KOPT-K1 (cell line): ENCODE results near the gene COL2A1.

ENCODE experiments used
- H3K27ac ChIP-seq: fragments of 200-600 bp; sonication (generic); 2 replicates; pipeline ENCODE4 v1.5.1; 2016; ENCODE audit warnings: antibody characterized with exemption, mild to moderate bottlenecking, low read depth, low read length; ENCODE audit not compliant: poor library complexity, severe bottlenecking
- H3K36me3 ChIP-seq: fragments of 200-600 bp; sonication (generic); 2 replicates; pipeline ENCODE4 v1.5.1; 2017; ENCODE audit warnings: antibody characterized with exemption, mild to moderate bottlenecking, low read length, moderate library complexity; ENCODE audit not compliant: insufficient read depth
- H3K9me3 ChIP-seq: fragments of 200-600 bp; sonication (generic); 2 replicates; pipeline ENCODE4 v1.5.1; 2017; ENCODE audit warnings: antibody characterized with exemption, low read length, mild to moderate bottlenecking; ENCODE audit not compliant: insufficient read depth, poor library complexity, severe bottlenecking

COL2A1 gene

DNA sequence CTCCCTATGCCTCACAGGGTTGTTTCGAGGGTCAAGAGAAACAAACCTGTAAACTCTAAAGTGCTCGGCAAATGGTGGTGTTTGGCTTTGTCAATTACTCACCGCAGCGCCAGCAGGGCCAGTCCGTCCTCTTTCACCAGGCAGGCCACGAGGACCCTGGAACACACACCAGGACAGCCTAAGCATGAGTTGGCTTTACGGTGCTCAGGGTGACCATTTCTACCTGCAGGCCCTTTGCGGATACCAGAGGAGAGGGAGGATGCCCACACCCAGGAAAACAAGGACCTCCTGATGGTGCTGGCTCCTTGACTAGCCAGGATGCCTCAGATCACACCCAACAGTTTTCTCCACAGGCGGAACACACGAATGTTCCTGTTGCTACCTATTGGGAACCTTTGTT, 11.5 kb downstream of the COL2A1 start:
- no peak overlapping the region for H3K27ac ChIP-seq
- H3K9me3 ChIP-seq = no peaks in the 10 kb centered on the region

DNA sequence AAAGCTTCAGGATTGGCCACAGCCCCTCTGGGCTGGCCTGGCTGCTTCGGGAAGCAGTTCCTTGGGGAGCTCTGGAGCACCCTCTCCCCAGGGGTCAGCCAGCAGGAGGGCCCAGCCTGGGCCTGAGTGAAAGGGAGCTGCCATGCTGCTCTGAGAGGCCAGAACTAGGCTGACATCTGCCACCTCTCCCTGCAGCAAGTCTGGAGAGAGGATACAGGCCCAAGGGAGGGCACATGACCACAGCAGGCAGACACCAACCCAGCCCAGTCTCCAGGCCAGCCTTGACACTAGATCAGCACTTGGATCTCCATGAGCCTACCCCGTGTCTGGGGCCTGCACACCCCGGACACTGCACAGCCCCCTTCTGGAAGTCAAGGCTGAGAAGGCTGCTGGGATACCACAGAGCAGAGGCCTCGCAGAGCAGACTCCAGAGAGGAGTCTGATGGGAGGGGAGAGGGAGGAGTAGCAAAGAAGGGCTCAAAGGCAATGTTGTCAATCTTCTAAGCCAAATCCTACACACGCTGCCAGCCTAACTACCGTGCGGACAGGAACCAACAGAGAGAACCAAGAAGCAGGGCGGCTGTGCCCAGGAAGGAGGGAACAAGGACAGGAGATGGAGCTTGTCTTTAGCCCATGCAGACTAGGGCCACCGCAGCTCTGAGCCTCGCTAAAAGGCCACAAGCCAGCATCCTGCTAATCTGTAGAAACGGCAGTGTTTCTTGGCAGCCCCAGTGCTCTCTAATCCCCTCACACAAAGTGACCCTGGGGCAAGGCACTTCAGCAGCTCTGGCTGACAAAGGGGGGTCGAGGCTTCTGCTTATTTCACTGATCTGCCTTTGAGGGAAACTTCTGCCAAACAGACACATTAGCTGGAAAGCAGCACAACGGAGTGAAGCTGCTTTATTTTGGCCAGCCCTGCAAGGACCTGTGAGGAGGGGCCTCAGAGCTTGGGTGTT, 12.9 kb downstream of the COL2A1 start:
- H3K36me3 ChIP-seq = no peaks in the 10 kb centered on the region
- H3K27ac ChIP-seq = no peak overlapping the region
- H3K9me3 ChIP-seq = no peaks in the 10 kb centered on the region

More for the DNA sequence above, 11.5 kb downstream of the COL2A1 start:
- H3K36me3 ChIP-seq = no peaks in the 10 kb centered on the region

DNA sequence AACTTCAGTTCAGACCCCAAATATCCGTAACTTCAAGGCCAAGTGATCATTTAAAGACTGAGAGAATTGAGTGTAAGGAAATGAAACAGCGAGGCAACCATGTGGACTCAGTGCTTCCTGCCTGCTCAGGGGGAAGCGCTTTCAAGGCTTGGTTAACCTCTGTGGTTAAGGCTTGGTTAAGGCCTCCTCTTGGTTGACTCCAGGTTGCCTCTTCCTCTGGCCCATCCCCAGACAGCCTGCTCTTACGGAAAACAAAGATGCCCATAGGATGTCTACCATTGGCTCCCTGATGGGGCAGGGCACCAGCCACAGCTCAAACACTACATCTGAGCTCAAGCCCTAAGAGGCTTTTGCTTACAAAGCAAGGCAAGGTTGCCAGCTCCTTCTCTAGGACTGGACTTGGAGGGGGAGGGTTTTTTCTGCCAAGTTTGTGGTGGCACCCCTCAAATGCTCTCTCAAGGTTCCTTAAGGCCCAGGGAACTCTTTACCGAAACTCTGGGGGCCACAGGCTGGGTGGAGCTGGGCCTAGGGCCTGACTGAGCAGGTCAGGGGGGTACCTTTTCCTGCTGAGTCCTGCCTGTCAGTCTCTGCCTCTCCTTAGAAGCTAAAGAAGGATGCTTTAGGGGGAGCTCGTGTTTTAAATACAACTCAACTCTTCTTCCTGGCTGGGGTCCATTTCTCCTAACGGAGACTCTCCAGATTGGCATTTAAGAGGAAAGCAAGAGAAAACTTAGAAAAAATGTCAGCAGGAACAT, 13.7 kb downstream of the COL2A1 start:
- Histone ChIP-seq H3K27ac (no peak overlapping the region), H3K9me3 (no peaks in the 10 kb centered on the region), H3K36me3 (no peaks in the 10 kb centered on the region)

DNA sequence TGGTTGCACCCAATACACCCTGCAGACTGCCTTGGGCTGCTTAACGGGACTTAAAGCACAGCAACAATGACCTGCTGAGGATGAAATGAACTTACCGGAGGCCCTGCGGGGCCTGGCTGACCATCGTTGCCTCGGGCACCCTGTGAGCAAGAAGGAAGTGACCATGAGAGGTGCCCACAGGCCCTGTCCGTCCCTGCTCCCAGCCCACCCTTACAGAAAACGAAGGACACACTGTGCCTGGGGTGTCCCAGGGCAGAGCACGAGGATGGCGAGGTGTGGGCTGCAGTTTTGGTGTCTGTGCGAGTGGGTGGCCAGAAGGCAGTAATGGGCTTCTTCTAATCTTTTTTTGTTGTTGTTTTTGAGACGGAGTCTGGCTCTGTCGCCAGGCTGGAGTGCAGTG, 14.6 kb downstream of the COL2A1 start:
- no peaks in the 10 kb centered on the region for H3K9me3 ChIP-seq
- H3K27ac ChIP-seq = no peak overlapping the region
- H3K36me3 ChIP-seq = no peaks in the 10 kb centered on the region

DNA sequence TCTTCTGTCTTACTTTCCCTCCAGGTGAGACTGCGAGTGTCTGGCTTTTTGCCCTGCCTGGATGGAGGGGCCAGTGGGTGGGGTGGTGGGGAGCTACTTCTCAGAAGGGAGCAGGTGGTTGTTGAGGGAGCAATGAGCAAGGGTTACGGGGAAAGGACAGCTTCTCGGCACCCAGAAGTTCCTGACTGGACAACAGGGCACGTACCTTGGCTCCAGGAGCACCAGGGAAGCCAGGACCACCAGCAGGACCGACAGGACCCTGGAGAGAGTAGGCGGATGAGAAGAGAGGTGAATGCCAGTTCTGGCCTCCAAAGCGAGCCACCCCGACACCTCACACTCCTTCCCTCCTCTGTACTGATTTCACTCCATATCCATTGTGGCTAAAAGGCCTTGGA, 15.3 kb downstream of the COL2A1 start:
- H3K27ac ChIP-seq = no peak overlapping the region
- H3K36me3 ChIP-seq = no peaks in the 10 kb centered on the region

DNA sequence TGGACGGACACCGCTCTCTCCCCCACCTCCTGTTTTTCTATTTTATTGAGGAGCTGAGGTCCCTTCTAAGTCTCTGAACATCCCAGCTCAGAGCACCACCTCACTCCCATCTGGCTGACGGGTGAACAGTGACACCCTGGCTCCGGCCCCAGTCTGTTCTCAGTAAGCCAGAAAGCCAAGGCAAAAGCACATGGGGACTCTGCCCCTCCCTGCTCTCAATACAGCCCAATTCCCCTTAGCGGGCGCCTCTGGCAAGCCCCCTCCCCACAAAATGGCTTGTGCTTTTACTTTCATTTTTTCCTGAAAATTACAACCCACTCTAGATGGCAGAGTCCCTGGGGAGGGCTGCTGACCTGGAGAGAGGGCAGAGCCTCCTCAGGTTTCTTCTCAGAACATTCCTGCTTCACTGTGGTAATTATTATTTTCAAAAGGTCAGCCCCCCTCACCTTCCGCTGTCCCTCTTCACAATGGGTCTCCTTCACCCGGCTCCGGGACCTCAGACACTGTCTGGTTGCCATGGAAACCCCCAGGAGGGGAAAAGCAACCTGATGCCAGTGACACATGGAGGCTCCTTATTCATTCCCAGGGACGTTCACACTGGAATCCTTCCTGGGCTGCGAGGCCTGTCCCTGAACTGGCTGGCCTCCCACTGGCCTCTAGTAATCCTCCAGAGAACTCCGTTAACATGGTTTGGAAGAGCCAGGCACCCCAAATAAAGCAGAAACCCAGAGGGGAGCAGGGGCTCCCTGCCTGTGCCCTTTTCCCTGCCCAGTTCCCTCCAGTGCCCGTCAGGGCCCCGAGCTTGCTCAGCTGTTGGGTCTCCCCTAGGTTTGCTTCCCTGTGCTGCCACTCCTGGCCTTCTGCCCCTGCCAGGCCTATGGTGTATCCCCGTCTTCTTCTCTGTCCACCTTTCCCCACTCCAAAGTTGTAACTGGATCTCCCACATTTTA, 15.9 kb downstream of the COL2A1 start:
- Histone ChIP-seq H3K27ac (no peak overlapping the region), H3K9me3 (no peaks in the 10 kb centered on the region), H3K36me3 (no peaks in the 10 kb centered on the region)

More for the DNA sequence above, 15.3 kb downstream of the COL2A1 start:
- H3K9me3 ChIP-seq = no peaks in the 10 kb centered on the region

DNA sequence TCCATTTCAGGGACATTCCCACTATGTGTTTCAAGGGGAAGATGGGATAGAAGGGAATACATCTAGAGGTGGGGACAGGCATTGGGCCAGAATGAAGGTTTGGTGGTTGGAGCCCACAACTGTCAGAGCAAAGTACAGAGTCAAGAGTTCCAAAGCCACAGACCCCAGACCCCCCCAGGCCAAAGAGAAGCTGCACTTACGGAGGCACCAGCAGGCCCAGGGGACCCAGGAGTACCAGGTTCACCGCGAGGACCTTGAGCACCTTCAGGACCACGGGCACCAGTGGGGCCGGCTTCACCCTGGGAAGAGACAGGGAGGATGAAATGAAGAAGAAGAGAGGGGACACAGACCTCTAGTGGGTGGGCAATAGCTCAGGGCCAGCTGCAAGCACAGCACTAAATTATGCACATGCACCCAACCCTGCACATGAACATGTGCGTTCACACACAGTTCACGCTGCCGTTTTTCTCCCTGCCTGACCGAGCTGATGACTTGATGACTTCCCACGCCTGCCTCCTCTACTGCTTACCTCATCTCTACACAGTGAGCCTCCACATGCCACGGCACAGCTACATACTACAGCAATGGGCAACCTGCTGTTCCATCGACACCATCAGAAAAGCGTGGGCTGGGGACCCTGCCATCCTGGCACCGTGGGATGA, 16.7 kb downstream of the COL2A1 start:
- Histone ChIP-seq H3K36me3 (no peaks in the 10 kb centered on the region), H3K27ac (no peak overlapping the region)

DNA sequence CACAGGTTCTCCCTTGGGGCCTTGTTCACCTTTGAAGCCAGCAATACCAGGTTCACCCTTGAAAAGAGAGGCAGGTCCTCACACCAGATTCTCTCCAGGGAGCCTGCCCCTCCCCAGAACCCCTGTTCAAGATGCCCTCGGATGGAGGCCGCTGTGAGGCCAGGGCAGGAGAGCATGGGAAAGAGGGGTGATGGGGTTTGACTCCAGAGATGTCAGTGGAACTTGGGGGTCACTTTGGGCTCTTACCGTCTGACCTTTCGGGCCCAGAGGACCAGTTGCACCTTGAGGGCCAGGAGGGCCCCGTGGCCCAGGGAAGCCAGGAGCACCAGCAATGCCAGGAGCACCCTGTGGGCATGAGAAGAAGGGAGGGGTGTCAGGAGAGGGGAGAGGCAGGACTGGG, 17.4 kb downstream of the COL2A1 start:
- Histone ChIP-seq H3K36me3 (no peaks in the 10 kb centered on the region), H3K9me3 (no peaks in the 10 kb centered on the region), H3K27ac (no peak overlapping the region)

More for the DNA sequence above, 16.7 kb downstream of the COL2A1 start:
- H3K9me3 ChIP-seq = no peaks in the 10 kb centered on the region

DNA sequence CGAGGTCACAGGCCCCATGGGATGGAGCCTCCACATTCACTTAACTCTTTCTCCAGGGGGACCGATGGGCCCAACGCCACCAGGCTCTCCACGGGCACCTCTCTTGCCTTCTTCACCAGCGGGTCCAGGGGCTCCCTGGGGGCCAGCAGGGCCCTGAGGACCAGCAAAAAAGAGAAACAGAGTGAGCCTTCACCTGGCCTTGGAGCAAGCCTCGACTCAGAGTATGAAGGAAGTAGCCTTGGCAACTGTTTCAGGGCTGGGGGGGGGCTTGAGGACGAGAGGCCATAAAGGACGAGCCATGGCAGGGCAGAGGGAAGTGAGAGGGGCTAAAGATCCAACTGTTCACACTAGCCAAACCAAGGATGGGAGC, 18.0 kb downstream of the COL2A1 start:
- Histone ChIP-seq H3K9me3 (no peaks in the 10 kb centered on the region), H3K36me3 (no peaks in the 10 kb centered on the region), H3K27ac (no peak overlapping the region)

DNA sequence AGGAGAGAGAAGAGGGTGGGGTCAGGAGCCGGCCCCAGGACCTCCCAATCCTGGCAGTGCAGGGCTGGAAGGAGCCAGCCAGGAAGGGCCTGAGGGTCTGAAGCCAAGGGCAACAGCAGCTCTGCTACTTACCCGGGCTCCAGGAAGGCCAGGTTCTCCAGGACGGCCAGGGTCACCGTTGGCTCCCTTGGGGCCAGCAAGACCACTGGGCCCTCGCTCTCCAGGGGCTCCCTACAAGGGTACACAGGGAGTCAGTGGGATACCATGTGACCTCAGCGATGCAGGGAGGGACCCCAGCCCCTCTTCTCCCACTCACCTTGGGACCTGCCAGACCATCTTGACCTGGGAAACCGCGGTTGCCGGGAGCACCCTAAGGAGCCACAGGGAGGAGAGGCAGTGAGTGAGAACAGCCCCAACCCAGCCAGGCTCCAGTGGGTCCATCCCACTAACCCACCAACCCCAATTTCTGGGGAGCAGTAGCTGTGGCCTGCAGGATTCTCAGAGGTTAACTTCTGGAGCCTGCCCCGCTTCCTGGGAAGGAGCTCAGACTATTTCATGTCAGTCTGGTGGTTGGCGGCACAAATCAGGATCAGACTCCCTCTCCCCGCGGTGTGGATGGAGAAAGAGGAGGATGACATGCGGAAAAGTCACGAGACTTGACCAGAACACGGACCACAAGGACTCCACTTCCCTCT, 18.5 kb downstream of the COL2A1 start:
- no peaks in the 10 kb centered on the region for H3K9me3 ChIP-seq
- no peaks in the 10 kb centered on the region for H3K36me3 ChIP-seq
- H3K27ac ChIP-seq = no peak overlapping the region

DNA sequence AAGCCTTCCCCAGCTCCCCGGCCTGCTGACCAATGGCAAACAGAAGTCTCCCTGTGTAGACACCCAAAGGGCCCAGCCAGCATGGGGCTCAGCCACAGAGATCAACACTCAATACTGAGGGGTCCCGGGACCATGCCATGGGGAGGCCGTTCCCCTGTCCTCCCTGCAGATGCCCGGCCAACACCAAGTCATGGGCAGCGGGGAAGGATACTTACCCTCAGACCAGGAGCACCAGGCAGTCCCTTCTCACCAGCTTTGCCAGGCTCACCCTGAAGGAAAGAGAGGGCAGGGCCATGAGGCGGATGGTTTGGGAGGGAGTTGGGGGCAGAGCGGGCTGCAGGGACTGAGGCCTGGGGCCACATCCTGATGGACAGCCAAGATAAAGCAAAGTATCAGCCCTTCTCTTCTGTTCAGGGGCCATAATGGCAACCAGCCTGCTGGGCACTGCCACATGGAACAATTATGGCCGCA, 19.9 kb downstream of the COL2A1 start:
- Histone ChIP-seq H3K36me3 (no peaks in the 10 kb centered on the region), H3K27ac (no peak overlapping the region), H3K9me3 (no peaks in the 10 kb centered on the region)

DNA sequence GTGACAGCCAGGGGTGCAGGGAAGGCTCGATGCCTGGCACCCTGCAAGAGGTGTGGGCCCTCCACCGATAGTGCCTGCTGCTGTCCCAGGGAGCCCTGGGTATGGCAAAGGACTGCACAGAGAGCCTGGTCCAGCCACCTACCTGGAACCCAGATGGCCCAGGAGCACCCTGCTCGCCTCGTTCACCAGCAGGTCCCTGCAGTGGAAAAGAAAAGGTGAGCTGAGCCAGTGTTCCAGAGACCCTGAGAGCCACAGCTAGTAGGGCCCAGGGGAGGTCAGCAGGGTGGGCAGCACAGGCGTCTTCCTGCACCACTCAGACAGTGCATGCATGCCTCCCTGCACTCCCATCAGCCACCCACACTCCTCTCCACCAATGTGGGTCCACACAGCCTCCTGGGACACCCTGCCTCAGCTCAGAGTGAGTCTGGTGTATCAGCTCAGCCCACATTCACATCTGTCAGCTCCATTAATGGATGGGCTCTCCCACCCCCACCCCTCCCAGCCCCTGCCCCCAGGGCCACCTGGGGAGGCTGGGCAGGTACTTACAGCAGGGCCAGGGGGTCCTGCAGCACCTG, 20.6 kb downstream of the COL2A1 start:
- Histone ChIP-seq H3K27ac (no peak overlapping the region), H3K36me3 (no peaks in the 10 kb centered on the region), H3K9me3 (no peaks in the 10 kb centered on the region)

DNA sequence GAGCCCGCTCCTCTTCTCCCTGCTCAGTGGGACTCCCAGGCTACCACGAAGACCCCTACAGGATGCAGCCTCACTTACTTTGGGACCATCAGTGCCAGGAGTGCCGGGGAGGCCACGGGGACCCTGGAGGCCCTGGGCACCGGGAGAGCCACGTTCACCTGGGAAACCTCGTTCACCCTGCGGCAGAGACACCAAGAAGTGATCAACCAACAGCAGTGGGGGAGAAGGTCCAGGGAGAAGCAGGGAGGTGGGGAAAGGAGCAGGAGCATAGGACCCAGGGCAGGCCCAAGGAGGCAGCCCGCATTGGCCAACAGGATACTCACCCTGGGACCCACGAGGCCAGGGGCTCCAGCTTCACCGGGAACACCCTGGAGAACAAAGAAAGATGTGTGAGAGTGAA, 21.5 kb downstream of the COL2A1 start:
- Histone ChIP-seq H3K27ac (no peak overlapping the region), H3K9me3 (no peaks in the 10 kb centered on the region), H3K36me3 (no peaks in the 10 kb centered on the region)
